ENCODE measurements around the gene MS4A5. TPM values are rescaled to one million over a fixed set of nuclear protein-coding genes. Genes with fewer than 3 reads are reported as not detected.

Gene MS4A5
- total RNA-seq, 1 donor: not detected

GRCh38 chr11:60396382-60396781, 33.0 kb upstream of the MS4A5 start, which contains the start of gene MS4A14:
Gene MS4A14 (plus strand): TSS chr11:60396459. CDS start chr11:60396579, 120 bp downstream.
- no peak for TF ChIP-seq CTCF (IDR thresholded peaks at IDR 0.05; ENCODE audit: insufficient read depth, low read length)
- DNase-seq (ENCODE audit: low read depth): no peak
- no peak within 1 kb of the TSS for H3K4me3 ChIP-seq (ENCODE audit: low read depth, low read length)

GRCh38 chr11:60396799-60397198, 32.6 kb upstream of the MS4A5 start:
- no peak overlapping the region for H3K4me3 ChIP-seq (ENCODE audit: low read depth, low read length)
- no peak for DNase-seq (ENCODE audit: low read depth)
- TF ChIP-seq CTCF (IDR thresholded peaks at IDR 0.05; ENCODE audit: insufficient read depth, low read length): no peak

- no peak for TF ChIP-seq CTCF (IDR thresholded peaks at IDR 0.05; ENCODE audit: insufficient read depth, low read length)
- no peak overlapping the region for H3K4me3 ChIP-seq (ENCODE audit: low read depth, low read length)
- no peak for DNase-seq (ENCODE audit: low read depth)
These were observed 9.4 kb upstream of the MS4A5 start for GRCh38 chr11:60420015-60420414.

GRCh38 chr11:60422609-60423008, 6.8 kb upstream of the MS4A5 start:
- no peak for DNase-seq (ENCODE audit: low read depth)
- no peak for TF ChIP-seq CTCF (IDR thresholded peaks at IDR 0.05; ENCODE audit: insufficient read depth, low read length)
- H3K4me3 ChIP-seq (ENCODE audit: low read depth, low read length): no peak overlapping the region

GRCh38 chr11:60428517-60428916, 855 bp upstream of the MS4A5 start:
- no peak for TF ChIP-seq CTCF (IDR thresholded peaks at IDR 0.05; ENCODE audit: insufficient read depth, low read length)
- no peak overlapping the region for H3K4me3 ChIP-seq (ENCODE audit: low read depth, low read length)
- DNase-seq (ENCODE audit: low read depth): no peak

- no peak for TF ChIP-seq CTCF (IDR thresholded peaks at IDR 0.05; ENCODE audit: insufficient read depth, low read length)
- no peak for DNase-seq (ENCODE audit: low read depth)
- H3K4me3 ChIP-seq (ENCODE audit: low read depth, low read length): no peak overlapping the region
These were observed 1.9 kb downstream of the MS4A5 start for GRCh38 chr11:60431251-60431650.

GRCh38 chr11:60433401-60433800, 4.0 kb downstream of the MS4A5 start:
- no peak for TF ChIP-seq CTCF (IDR thresholded peaks at IDR 0.05; ENCODE audit: insufficient read depth, low read length)
- H3K4me3 ChIP-seq (ENCODE audit: low read depth, low read length): no peak overlapping the region
- DNase-seq (ENCODE audit: low read depth): no peak
